ENCODE results near the gene DUXB. TPM values are rescaled to one million over a fixed set of nuclear protein-coding genes. Genes with fewer than 3 reads are reported as not detected.

The DUXB gene
- total and polyA plus RNA-seq, 2 experiments from 2014 or later, result not detected

DNA sequence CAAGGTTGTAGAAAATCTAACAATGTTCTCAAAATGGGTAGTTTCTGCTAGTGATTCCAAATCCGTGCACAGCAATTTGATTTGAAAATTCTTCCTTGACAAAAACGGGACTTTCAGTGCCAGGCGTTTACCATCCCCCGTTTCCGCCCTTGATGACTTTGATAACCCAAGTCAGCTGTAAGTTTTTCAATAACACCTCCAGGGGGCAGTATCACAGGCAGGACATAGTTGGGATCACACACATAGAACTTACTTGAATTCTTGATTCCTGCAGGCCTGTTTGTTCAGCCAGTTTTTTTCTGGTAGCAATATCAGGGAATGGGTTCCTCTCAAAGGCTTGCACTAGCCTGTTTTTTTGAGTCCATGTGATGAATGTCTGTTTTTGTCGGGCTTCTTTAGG, 5.6 kb downstream of the DUXB start:
- Histone ChIP-seq H3K27ac (no peak overlapping the region), H3K36me3 (no peaks in the 10 kb centered on the region), H3K9me3 (ENCODE audit: low read depth) (no peaks in the 10 kb centered on the region), H3K4me3 (no peak overlapping the region), H3K4me1 (ENCODE audit: low read depth) (no peaks in the 10 kb centered on the region), H3K27me3 (no peaks in the 10 kb centered on the region)
- DNase-seq (ENCODE audit: low read depth in 1 of 2, low spot score in 1 of 2), result no peak
- TF ChIP-seq, protein P1, sequence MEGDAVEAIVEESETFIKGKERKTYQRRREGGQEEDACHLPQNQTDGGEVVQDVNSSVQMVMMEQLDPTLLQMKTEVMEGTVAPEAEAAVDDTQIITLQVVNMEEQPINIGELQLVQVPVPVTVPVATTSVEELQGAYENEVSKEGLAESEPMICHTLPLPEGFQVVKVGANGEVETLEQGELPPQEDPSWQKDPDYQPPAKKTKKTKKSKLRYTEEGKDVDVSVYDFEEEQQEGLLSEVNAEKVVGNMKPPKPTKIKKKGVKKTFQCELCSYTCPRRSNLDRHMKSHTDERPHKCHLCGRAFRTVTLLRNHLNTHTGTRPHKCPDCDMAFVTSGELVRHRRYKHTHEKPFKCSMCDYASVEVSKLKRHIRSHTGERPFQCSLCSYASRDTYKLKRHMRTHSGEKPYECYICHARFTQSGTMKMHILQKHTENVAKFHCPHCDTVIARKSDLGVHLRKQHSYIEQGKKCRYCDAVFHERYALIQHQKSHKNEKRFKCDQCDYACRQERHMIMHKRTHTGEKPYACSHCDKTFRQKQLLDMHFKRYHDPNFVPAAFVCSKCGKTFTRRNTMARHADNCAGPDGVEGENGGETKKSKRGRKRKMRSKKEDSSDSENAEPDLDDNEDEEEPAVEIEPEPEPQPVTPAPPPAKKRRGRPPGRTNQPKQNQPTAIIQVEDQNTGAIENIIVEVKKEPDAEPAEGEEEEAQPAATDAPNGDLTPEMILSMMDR (IDR thresholded peaks at IDR 0.05; ENCODE audit: low read depth, low read length), result peak; percentile 7

DNA sequence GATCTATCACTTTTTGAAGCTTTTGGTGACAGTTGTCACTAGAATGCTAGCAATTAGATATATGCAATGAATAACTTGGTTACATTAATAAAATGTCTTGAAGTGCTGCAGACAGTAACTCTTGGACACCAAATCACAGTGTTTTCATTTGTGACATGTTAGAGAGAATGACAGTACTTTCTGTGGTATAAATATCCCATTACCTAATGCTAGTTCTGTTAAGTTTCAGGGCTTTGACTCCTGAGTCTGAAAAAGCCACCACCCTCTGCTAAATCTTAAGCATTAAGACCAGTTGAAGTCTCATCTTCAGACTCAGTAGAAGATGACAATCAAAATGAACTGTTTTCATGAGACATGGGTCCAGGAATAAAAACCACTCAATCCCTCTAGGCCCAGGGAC, 13.9 kb downstream of the DUXB start:
- no peaks in the 10 kb centered on the region for H3K4me1 ChIP-seq (ENCODE audit: low read depth)
- no peaks in the 10 kb centered on the region for H3K9me3 ChIP-seq (ENCODE audit: low read depth)
- no peaks in the 10 kb centered on the region for H3K27me3 ChIP-seq
- H3K27ac ChIP-seq, result no peak overlapping the region
- H3K4me3 ChIP-seq, result no peak overlapping the region
- H3K36me3 ChIP-seq, result no peaks in the 10 kb centered on the region
- no peak for DNase-seq (ENCODE audit: low read depth in 1 of 2, low spot score in 1 of 2)
- TF ChIP-seq, protein P1 (IDR thresholded peaks at IDR 0.05; ENCODE audit: low read depth, low read length), result no peak

DNA sequence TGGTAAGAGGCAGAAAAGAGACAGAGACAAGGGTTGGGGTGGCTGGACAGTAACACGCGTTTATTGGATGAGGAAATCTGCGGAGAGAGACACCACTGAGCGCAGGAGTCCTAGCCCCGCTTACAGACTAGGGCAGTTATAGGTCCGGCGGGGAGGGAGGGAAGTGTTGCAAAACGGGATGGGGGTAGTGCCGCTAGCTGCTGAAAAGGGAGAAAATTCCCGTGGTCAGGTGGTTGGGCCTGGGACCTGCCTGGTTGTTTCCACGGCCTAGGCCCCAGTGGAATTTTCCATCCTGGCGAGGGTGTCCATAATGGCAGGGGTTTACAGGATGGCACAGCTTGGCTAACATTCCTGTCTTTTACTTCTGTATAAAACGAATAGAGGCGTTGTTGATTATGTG, 19.0 kb downstream of the DUXB start:
- Histone ChIP-seq H3K27me3 (no peaks in the 10 kb centered on the region), H3K4me3 (no peak overlapping the region), H3K27ac (no peak overlapping the region), H3K4me1 (ENCODE audit: low read depth) (peaks cover 1% of the 10 kb centered on the region), H3K36me3 (no peaks in the 10 kb centered on the region), H3K9me3 (ENCODE audit: low read depth) (no peaks in the 10 kb centered on the region)
- no peak for DNase-seq (ENCODE audit: low read depth in 1 of 2, low spot score in 1 of 2)
- TF ChIP-seq, protein P1 (IDR thresholded peaks at IDR 0.05; ENCODE audit: low read depth, low read length), result no peak

DNA sequence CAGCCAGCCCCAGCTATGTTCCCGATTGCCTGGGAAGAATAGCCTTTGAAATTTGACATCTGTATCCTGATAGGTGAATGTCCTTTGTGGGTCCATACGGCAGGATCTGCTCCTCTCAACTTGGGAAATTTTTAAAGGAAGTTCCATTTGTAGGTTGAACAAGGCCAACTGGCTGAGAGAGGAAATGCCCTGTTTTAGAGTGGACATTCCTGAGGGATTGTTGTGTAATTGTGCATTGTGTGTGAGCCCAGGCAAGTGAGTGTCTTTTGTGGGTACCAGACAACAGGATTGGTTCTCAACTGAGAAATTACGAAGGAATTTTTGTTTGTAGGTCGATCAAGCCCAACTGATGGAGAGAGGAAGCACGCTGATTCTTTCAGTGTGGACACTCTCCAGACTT, 21.9 kb downstream of the DUXB start:
- TF ChIP-seq, protein P1 (IDR thresholded peaks at IDR 0.05; ENCODE audit: low read depth, low read length), result no peak
- peak in 1 of 2 donors; percentile 77 for DNase-seq (ENCODE audit: low read depth in 1 of 2, low spot score in 1 of 2)
- Histone ChIP-seq H3K4me3 (no peak overlapping the region), H3K27me3 (no peaks in the 10 kb centered on the region), H3K9me3 (ENCODE audit: low read depth) (no peaks in the 10 kb centered on the region), H3K27ac (no peak overlapping the region), H3K36me3 (no peaks in the 10 kb centered on the region), H3K4me1 (ENCODE audit: low read depth) (peaks cover 8% of the 10 kb centered on the region)

DNA sequence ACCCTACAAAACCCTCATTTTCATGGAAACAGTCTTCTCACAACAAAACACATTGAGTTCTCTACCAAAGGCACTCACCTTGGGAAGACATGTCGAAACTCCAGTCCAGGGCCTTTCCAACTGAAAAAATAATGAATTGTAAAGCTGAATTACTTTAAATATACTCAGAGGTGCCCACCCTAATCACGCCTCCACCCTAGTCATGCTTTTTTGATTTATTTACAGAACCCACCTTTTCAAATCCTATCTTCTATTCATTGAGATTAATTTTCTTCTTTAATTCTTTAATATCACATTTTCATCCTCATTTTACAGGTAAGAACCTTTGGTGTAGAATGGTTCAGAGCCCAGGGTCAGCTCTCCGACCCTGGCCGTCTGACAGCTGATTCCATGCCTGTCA, 24.4 kb downstream of the DUXB start, which contains the start of gene CPHXL2:
Gene CPHXL2 (minus strand): TSS at position 101 of the 400 bp plus-strand sequence. CDS start 10 bp downstream, at position 91.
- TF ChIP-seq, protein P1 (IDR thresholded peaks at IDR 0.05; ENCODE audit: low read depth, low read length), result no peak
- peak in 1 of 2 donors; percentile 16 for DNase-seq (ENCODE audit: low read depth in 1 of 2, low spot score in 1 of 2)
- Histone ChIP-seq H3K27ac (peak within 1 kb of the TSS; percentile 70), H3K4me3 (no peak within 1 kb of the TSS), H3K36me3 (no peaks in the 10 kb centered on the region), H3K9me3 (ENCODE audit: low read depth) (no peaks in the 10 kb centered on the region), H3K4me1 (ENCODE audit: low read depth) (peaks cover 8% of the 10 kb centered on the region), H3K27me3 (no peaks in the 10 kb centered on the region)

DNA sequence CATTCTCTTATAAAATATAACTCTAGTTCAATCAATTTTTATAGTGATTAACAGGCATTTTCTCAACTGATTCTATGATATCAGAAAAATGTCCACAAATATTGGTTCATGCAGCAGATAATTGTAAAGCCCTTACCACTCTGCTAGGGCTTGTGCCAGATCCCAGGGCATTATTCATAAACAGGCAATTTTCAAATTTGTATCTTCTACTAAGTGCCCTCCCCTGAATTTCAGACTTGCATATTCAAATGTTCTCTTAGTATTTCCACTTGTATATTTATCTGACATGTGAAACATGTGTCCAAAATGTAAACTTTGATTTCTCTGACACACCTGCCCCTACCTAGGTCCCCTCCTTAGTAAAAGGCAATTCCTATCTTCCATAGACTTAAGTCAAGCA, 33.8 kb downstream of the DUXB start:
- H3K4me1 ChIP-seq (ENCODE audit: low read depth), result no peaks in the 10 kb centered on the region
- no peaks in the 10 kb centered on the region for H3K36me3 ChIP-seq
- H3K9me3 ChIP-seq (ENCODE audit: low read depth), result no peaks in the 10 kb centered on the region
- DNase-seq (ENCODE audit: low read depth in 1 of 2, low spot score in 1 of 2), result no peak
- no peak overlapping the region for H3K4me3 ChIP-seq
- TF ChIP-seq, protein P1 (IDR thresholded peaks at IDR 0.05; ENCODE audit: low read depth, low read length), result no peak
- H3K27ac ChIP-seq, result no peak overlapping the region
- H3K27me3 ChIP-seq, result no peaks in the 10 kb centered on the region

All from cardiac muscle cell (in vitro differentiated cells and primary cell).